HCT116 (cell line): Measurements from ENCODE around the gene DAPK1. TPM values are rescaled to one million over a fixed set of nuclear protein-coding genes. Genes with fewer than 3 reads are reported as not detected.

ENCODE experiments used
- ATAC-seq: fragments of 200-7000 bp; cut with Tn5 transposase; 2 replicates; pipeline ENCODE4 v1.9.1; 2020; ENCODE audit warnings: mild to moderate bottlenecking, moderate library complexity
- BruUV-seq: library from RNA; stranded (reverse); fragments of 400-500 nt; replicated peaks from 2 replicates; lab custom pipeline; 2021; lab: Mats Ljungman, UMichigan
- CTCF ChIA-PET: fragments of 300-600 bp; sonication (Branson Sonifier 250); formaldehyde crosslinking; loops from one replicate; lab custom pipeline; 2021; ENCODE audit warnings: antibody characterized with exemption; lab: Charles Lee
- POLR2A ChIA-PET: fragments of 300-600, 350-600 bp; sonication (Branson Sonifier 250); formaldehyde crosslinking; loops from one replicate; lab custom pipeline; 2021; ENCODE audit warnings: antibody characterized with exemption; lab: Charles Lee
- RAD21 ChIA-PET, 2 experiments: fragments of 300-600 bp; sonication (Branson Sonifier 250); formaldehyde crosslinking; loops; one replicate each; lab custom pipeline; 2023; ENCODE audit warnings: low total read pairs in 2 of 2; ENCODE audit not compliant: uncharacterized antibody in 2 of 2, unreplicated experiment in 2 of 2, low non-redundant PET in 1 of 2; lab: Charles Lee
- DNase-seq: peaks from one replicate; pipeline ENCODE4 v3.0.0-alpha.2; 2010; ENCODE audit warnings: low read depth, low spot score
- H2AFZ ChIP-seq: fragments of 200-600 bp; shearing (Covaris generic), sonication (generic); 2 replicates; pipeline ENCODE4 v1.6.1; 2017; ENCODE audit warnings: low read depth, mixed run types, mixed read lengths, antibody characterized with exemption, low read length; ENCODE audit not compliant: poor library complexity, severe bottlenecking
- H3K27ac ChIP-seq: 2 replicates; pipeline ENCODE4 v1.5.1; 2012; ENCODE audit warnings: low read depth, low read length
- H3K27me3 ChIP-seq: fragments of 200-600 bp; sonication (generic); 2 replicates; pipeline ENCODE4 v1.6.1; 2016; ENCODE audit warnings: mixed run types, low read length, mixed read lengths; ENCODE audit not compliant: insufficient read depth
- H3K36me3 ChIP-seq, 2 experiments: fragments of 200-500 bp in 1 of 2; fragments of 200-600 bp in 1 of 2; sonication (Bioruptor generic) in 1 of 2; sonication (generic) in 1 of 2; 2 replicates each; pipeline versions ENCODE4 v1.5.1 to v1.6.1; 2014 to 2016; ENCODE audit warnings: low read length in 2 of 2, inconsistent platforms in 1 of 2, mixed read lengths in 1 of 2, mixed run types in 1 of 2; ENCODE audit not compliant: insufficient read depth in 2 of 2, control insufficient read depth in 1 of 2
- H3K4me1 ChIP-seq, 2 experiments: fragments of 200-600 bp in 1 of 2; sonication (generic) in 1 of 2; 2 replicates each; pipeline versions ENCODE4 v1.5.1 to v1.6.1; 2012 to 2017; ENCODE audit warnings: low read length in 2 of 2, inconsistent platforms in 1 of 2, mild to moderate bottlenecking in 1 of 2, mixed read lengths in 1 of 2, mixed run types in 1 of 2, moderate library complexity in 1 of 2; ENCODE audit not compliant: insufficient read depth in 2 of 2, control insufficient read depth in 1 of 2
- H3K4me2 ChIP-seq: fragments of 200-600 bp; sonication (generic); 2 replicates; pipeline ENCODE4 v1.6.1; 2017; ENCODE audit warnings: mixed run types, low read length, mixed read lengths
- H3K4me3 ChIP-seq, 2 experiments: fragments of 200-600 bp in 1 of 2; sonication (generic) in 1 of 2; replicated peaks in 1 of 2; 2 replicates each; pipeline ENCODE4 v1.5.1; 2011 to 2016; ENCODE audit warnings: low read length in 2 of 2, control low read depth in 1 of 2, low read depth in 1 of 2, mild to moderate bottlenecking in 1 of 2, mixed read lengths in 1 of 2, mixed run types in 1 of 2
- H3K79me2 ChIP-seq: fragments of 200-600 bp; sonication (generic); 2 replicates; pipeline ENCODE4 v1.6.1; 2017; ENCODE audit warnings: mild to moderate bottlenecking, mixed run types, low read length, moderate library complexity, mixed read lengths; ENCODE audit not compliant: insufficient read depth
- H3K9ac ChIP-seq: fragments of 200-600 bp; sonication (generic); 2 replicates; pipeline ENCODE4 v1.6.1; 2016; ENCODE audit warnings: low read length, mixed read lengths
- H3K9me2 ChIP-seq: fragments of 200-600 bp; sonication (generic), shearing (Covaris generic); 2 replicates; pipeline ENCODE4 v1.6.1; 2017; ENCODE audit warnings: mixed run types, mild to moderate bottlenecking, moderate library complexity; ENCODE audit not compliant: insufficient read depth
- H3K9me3 ChIP-seq, 2 experiments: fragments of 200-500 bp in 1 of 2; fragments of 200-600 bp in 1 of 2; sonication (Bioruptor generic) in 1 of 2; sonication (generic) in 1 of 2; 2 replicates each; pipeline ENCODE4 v1.6.1; 2014 to 2017; ENCODE audit warnings: low read length in 2 of 2, mixed read lengths in 2 of 2, inconsistent platforms in 1 of 2, low read depth in 1 of 2, mild to moderate bottlenecking in 1 of 2, mixed run types in 1 of 2, moderate library complexity in 1 of 2; ENCODE audit not compliant: control insufficient read depth in 1 of 2, insufficient read depth in 1 of 2
- H4K20me1 ChIP-seq: fragments of 200-600 bp; sonication (generic), shearing (Covaris generic); 2 replicates; pipeline ENCODE4 v1.6.1; 2017; ENCODE audit warnings: mixed run types, mild to moderate bottlenecking, moderate library complexity; ENCODE audit not compliant: insufficient read depth
- ELF1 ChIP-seq: IDR thresholded peaks from 2 replicates; pipeline ENCODE4 v1.6.1; 2012; ENCODE audit warnings: low read depth, borderline replicate concordance
- MAX ChIP-seq: IDR thresholded peaks from 2 replicates; pipeline ENCODE4 v1.6.1; 2012
- SIN3A ChIP-seq: IDR thresholded peaks from 2 replicates; pipeline ENCODE4 v1.6.1; 2012; ENCODE audit warnings: low read depth
- SP1 ChIP-seq: IDR thresholded peaks from 2 replicates; pipeline ENCODE4 v1.6.1; 2012; ENCODE audit warnings: low read depth
- ZNF274 ChIP-seq: fragments of 200-500 bp; sonication (Bioruptor generic); IDR thresholded peaks from 2 replicates; pipeline ENCODE4 v1.6.1; 2014; ENCODE audit warnings: mild to moderate bottlenecking, low read depth, low read length, inconsistent platforms
- intact Hi-C: fragments of 100-400 bp; cut with micrococcal nuclease; formaldehyde crosslinking; loops from 2 replicates; pipeline ENCODE4 v1.10.0; 2022
- total RNA-seq: library from RNA; stranded (reverse); gene quantifications from one replicate; pipeline ENCODE4 v1.2.1, GENCODE V29; 2021; ENCODE audit not compliant: unreplicated experiment
- TF ChIP-seq, protein P1 (sequence below): IDR thresholded peaks from 2 replicates; pipeline ENCODE4 v1.6.1; 2012; ENCODE audit warnings: low read depth

Gene DAPK1
- total RNA-seq, 1 experiment from 2014 or later: 5.6 TPM

DNA sequence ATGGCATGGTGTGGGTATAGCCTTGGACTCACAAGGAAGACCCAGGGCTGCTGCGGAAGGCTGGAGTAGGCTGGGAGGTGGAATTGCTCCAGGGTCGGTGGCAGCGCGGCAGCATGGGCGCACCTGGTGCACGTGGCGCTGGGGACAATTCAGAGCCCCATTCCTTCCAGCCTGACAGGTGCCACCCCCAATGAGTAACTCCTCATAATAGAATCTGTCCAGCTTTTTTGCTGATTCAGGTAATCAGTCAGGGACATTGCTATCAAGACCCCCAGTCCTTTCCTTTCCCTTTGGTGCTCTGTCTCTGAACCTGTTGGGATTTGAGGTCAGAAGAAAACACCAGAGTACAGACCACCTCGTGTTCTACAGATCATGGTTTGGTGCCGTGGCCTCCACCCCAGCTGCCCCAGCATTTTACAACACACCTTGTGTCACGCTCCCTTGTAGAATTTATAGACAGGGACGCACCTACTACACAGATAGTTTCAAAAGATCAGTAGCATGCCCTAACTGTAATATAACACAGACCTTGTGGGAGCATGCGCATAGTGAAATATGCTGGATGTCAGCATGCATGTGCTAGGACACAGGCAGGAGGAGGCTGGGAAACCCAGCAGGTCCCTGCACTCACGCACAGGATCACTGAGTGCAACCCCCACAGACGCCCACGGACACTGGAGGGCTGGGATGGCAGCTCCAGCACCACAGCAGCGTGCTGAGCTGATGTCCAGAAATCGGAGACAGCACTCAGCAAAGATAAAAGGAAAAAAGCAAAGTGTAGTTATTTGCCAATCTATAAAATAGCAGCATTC, 180.3 kb downstream of the DAPK1 start:
- BruUV-seq: no TSS peak
- H3K9me2 ChIP-seq: no peaks in the 10 kb centered on the region

More for the DNA sequence above, 180.3 kb downstream of the DAPK1 start:
- no peak overlapping the region for H3K27ac ChIP-seq
- POLR2A ChIA-PET: no interaction called here
- H3K27me3 ChIP-seq: no peaks in the 10 kb centered on the region
- H3K4me2 ChIP-seq: no peak overlapping the region
- H2AFZ ChIP-seq: no peak overlapping the region
- ATAC-seq (no peak), DNase-seq (no peak)
- no peaks in the 10 kb centered on the region for H3K9me3 ChIP-seq
- H3K4me1 ChIP-seq: no peaks in the 10 kb centered on the region
- no peaks in the 10 kb centered on the region for H3K36me3 ChIP-seq
- no peak overlapping the region for H3K9ac ChIP-seq
- no peaks in the 10 kb centered on the region for H4K20me1 ChIP-seq
- intact Hi-C loops: loop anchor here (2.0 kb wide), 1 partner anchor 363 kb away; no protein-coding TSS in a partner anchor
- no peaks in the 10 kb centered on the region for H3K79me2 ChIP-seq
- TF ChIP-seq ZNF274: no peak
- no peak for TF ChIP-seq SIN3A
- no peak for TF ChIP-seq MAX
- TF ChIP-seq SP1: no peak
- TF ChIP-seq, protein P1, sequence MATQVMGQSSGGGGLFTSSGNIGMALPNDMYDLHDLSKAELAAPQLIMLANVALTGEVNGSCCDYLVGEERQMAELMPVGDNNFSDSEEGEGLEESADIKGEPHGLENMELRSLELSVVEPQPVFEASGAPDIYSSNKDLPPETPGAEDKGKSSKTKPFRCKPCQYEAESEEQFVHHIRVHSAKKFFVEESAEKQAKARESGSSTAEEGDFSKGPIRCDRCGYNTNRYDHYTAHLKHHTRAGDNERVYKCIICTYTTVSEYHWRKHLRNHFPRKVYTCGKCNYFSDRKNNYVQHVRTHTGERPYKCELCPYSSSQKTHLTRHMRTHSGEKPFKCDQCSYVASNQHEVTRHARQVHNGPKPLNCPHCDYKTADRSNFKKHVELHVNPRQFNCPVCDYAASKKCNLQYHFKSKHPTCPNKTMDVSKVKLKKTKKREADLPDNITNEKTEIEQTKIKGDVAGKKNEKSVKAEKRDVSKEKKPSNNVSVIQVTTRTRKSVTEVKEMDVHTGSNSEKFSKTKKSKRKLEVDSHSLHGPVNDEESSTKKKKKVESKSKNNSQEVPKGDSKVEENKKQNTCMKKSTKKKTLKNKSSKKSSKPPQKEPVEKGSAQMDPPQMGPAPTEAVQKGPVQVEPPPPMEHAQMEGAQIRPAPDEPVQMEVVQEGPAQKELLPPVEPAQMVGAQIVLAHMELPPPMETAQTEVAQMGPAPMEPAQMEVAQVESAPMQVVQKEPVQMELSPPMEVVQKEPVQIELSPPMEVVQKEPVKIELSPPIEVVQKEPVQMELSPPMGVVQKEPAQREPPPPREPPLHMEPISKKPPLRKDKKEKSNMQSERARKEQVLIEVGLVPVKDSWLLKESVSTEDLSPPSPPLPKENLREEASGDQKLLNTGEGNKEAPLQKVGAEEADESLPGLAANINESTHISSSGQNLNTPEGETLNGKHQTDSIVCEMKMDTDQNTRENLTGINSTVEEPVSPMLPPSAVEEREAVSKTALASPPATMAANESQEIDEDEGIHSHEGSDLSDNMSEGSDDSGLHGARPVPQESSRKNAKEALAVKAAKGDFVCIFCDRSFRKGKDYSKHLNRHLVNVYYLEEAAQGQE: no peak
- TF ChIP-seq ELF1: no peak
- RAD21 ChIA-PET: no interaction called here
- CTCF ChIA-PET: interaction anchor here (0.9 kb wide), 1 partner anchor 135 kb away, joined by 3 read pairs; no protein-coding TSS in a partner anchor
- H3K4me3 ChIP-seq: no peak overlapping the region
